Measurements from ENCODE around the gene NEDD4L. TPM values are rescaled to one million over a fixed set of nuclear protein-coding genes. Genes with fewer than 3 reads are reported as not detected.

Gene NEDD4L
- total and polyA plus RNA-seq, 12 donors: 17.8 to 110 (median 37.6) TPM

DNA sequence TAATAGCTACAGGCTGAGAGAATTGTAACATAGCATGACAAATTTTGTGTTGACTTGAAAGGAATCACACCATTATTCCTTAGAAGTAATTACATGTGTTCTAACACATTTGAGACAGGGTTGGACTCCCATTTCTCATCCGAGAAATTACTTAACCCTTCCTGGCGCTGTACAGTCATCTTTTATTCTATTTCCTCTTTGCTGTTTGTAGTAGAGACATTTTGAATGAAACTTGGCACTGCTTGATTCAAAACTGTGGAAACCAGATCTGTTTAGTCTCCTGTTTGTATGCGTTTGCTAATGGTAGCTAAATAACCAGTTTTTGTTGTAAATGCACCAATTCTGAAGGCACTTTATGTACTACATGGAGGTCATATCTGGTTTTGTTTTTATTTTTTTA is 352.9 kb downstream of the NEDD4L start:
- no peaks in the 10 kb centered on the region for H3K4me1 ChIP-seq (replicated peaks in 1 of 2)
- H3K36me3 ChIP-seq (replicated peaks in 1 of 2): peaks cover 0 to 6% of the 10 kb centered on the region in 2 donors
- H3K9me3 ChIP-seq (replicated peaks in 1 of 3): no peaks in the 10 kb centered on the region
- intact Hi-C loops (cut with DNase I): no loop called here
- H3K27me3 ChIP-seq: no peaks in the 10 kb centered on the region
- TF ChIP-seq, protein P1, sequence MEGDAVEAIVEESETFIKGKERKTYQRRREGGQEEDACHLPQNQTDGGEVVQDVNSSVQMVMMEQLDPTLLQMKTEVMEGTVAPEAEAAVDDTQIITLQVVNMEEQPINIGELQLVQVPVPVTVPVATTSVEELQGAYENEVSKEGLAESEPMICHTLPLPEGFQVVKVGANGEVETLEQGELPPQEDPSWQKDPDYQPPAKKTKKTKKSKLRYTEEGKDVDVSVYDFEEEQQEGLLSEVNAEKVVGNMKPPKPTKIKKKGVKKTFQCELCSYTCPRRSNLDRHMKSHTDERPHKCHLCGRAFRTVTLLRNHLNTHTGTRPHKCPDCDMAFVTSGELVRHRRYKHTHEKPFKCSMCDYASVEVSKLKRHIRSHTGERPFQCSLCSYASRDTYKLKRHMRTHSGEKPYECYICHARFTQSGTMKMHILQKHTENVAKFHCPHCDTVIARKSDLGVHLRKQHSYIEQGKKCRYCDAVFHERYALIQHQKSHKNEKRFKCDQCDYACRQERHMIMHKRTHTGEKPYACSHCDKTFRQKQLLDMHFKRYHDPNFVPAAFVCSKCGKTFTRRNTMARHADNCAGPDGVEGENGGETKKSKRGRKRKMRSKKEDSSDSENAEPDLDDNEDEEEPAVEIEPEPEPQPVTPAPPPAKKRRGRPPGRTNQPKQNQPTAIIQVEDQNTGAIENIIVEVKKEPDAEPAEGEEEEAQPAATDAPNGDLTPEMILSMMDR (IDR thresholded peaks at IDR 0.05): no peak
- no peak for TF ChIP-seq POLR2A (IDR thresholded peaks at IDR 0.05)
- 88 to 98% (median 90%) methylated on average over 3 of the region's 3 CpGs for WGBS, 4 donors
- no peak for DNase-seq
- H3K27ac ChIP-seq: no peak overlapping the region
- H3K4me3 ChIP-seq: no peak overlapping the region

DNA sequence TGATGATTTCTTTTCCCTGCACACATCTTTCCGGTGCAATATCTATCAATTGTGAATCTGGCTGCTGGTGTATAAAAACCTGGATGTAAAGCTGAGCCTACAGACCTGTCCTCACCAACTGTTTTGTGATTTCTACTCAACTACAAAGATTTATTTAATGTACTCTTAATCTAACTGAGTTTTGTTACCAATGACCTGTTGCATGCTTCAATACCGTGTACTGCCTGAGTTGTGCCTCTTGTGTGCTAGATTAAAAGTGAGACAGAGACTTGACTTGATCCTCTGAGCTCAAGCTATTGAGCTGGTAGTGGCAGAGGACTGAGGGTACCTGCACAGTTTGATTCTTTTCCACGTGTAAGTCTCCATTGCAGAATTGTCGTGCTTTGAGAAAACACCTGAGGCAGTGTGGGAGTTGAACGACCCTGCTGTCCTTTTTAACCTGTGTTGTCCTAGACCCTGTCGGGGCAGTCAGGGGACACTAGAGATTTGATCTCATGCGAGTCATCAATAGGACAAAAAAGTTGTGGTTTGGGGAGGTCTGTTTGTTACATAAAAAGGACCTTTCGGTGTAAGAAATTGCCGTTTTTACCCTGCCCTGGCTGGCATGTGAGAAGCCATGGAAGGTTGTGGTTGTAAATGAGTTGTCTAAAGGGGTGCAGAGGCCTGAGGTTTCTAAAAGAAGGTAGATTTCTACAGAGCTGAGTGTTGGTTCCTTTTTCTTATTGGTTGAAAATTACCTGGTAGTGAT is 353.5 kb downstream of the NEDD4L start:
- H3K4me3 ChIP-seq: no peak overlapping the region
- no peaks in the 10 kb centered on the region for H3K4me1 ChIP-seq (replicated peaks in 1 of 2)
- no peaks in the 10 kb centered on the region for H3K27me3 ChIP-seq
- intact Hi-C loops (cut with DNase I): no loop called here
- no peak overlapping the region for H3K27ac ChIP-seq
- H3K36me3 ChIP-seq (replicated peaks in 1 of 2): peaks cover 0 to under 1% of the 10 kb centered on the region in 2 donors
- no peaks in the 10 kb centered on the region for H3K9me3 ChIP-seq (replicated peaks in 1 of 3)
- no peak for DNase-seq
- WGBS, 4 donors: 91 to 95% (median 93%) methylated on average over 9 of the region's 9 CpGs
- TF ChIP-seq, protein P1 (IDR thresholded peaks at IDR 0.05): no peak
- TF ChIP-seq POLR2A (IDR thresholded peaks at IDR 0.05): no peak

DNA sequence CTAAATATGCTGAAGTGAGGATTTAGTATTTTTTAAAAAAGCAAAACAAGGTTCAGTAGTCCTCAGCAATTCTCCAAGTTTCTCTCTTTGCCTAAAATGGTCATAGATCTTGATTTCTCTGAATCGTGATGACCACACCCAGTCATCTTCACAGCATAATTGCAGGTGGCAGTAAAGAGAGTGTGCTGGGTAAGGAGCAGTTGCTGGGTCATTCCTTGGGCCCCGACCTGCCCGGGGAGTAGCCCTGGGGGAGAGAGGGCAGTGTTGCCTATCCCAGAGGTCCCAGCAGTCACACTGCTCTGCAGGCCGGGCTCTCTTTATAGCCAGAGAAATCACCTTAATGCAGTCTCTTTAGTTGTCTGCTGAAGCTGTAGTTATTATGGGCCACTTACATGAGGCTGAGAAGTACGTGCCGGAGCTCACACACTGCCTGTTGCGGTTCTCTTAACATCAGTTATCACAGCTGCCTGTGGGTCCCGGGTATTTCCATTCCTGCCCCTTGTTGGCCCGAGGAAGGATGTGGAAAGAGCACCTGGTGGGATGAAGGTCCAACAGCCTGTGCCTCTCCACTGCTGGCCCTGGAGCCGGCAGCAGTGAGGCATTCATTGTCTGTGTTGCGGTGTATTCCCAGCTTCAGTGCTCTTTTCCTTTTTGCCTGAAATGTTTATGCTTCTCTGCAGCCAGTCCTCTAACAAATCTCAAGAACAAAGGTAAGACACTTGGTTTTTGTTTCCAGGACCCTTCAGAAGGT is 354.8 kb downstream of the NEDD4L start:
- Histone ChIP-seq H3K36me3 (replicated peaks in 1 of 2) (no peaks in the 10 kb centered on the region), H3K27me3 (no peaks in the 10 kb centered on the region), H3K4me3 (no peak overlapping the region), H3K27ac (no peak overlapping the region), H3K4me1 (replicated peaks in 1 of 2) (peaks cover 0 to 5% of the 10 kb centered on the region in 2 donors), H3K9me3 (replicated peaks in 1 of 3) (no peaks in the 10 kb centered on the region)
- intact Hi-C loops (cut with DNase I): no loop called here
- 89 to 91% (median 90%) methylated on average over 4 to 11 of the region's 11 CpGs for WGBS, 4 donors
- TF ChIP-seq, protein P1 (IDR thresholded peaks at IDR 0.05): no peak
- TF ChIP-seq POLR2A (IDR thresholded peaks at IDR 0.05): no peak
- no peak for DNase-seq

DNA sequence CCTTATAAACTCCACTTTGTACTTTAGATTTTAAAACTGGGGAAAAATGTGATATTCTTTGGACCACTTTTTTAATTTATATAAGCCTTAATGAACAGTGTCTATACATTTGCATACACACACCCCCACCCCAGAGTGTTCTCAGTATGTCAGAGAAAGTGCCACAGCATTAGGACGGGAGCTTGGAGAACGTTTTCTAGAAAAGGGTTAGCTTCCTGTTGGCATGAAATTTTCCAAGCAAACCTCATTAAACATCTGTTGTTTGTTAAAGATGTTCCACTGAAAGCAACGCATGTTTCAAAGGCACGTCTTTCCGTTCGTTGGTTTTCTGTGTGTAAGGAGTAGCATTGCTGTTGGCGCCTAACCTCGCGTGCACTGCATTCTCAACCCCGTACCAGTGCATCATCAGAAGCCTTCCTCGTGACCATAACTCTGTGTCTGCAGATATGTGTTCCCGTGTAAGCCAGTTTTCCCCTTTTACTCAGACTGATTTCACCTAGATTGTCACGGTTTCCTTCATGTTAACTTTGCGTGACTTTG is 356.4 kb downstream of the NEDD4L start:
- DNase-seq: no peak
- no peaks in the 10 kb centered on the region for H3K36me3 ChIP-seq (replicated peaks in 1 of 2)
- no peaks in the 10 kb centered on the region for H3K9me3 ChIP-seq (replicated peaks in 1 of 3)
- H3K4me3 ChIP-seq: no peak overlapping the region
- WGBS, 4 donors: 83 to 90% (median 87%) methylated on average over 14 of the region's 14 CpGs
- H3K27ac ChIP-seq: no peak overlapping the region
- TF ChIP-seq, protein P1 (IDR thresholded peaks at IDR 0.05): no peak
- TF ChIP-seq POLR2A (IDR thresholded peaks at IDR 0.05): no peak
- H3K27me3 ChIP-seq: no peaks in the 10 kb centered on the region
- intact Hi-C loops (cut with DNase I): loop anchor here in 1 of 2 donors (5.0 kb wide), 1 partner anchor 92 kb away; no protein-coding TSS in a partner anchor
- peaks cover 0 to 5% of the 10 kb centered on the region in 2 donors for H3K4me1 ChIP-seq (replicated peaks in 1 of 2)

Data from adrenal gland (tissue), 12 donors.